Activated T-cell treated with anti-CD3 and anti-CD28 coated beads, Interleukin-2, amount 50 U/mL, for 24 hours (primary cell): ENCODE measurements around the gene TLR5.

ENCODE experiments used
- DNase-seq: peaks from one replicate; pipeline ENCODE4 v3.0.0-alpha.2; 2020
- H3K27ac Mint-ChIP-seq: 2 replicates; pipeline ENCODE4 v1.8.0; 2020; ENCODE audit warnings: mild to moderate bottlenecking, mixed read lengths
- H3K27me3 Mint-ChIP-seq: 2 replicates; pipeline ENCODE4 v1.8.0; 2020; ENCODE audit warnings: mixed read lengths
- H3K36me3 Mint-ChIP-seq: 2 replicates; pipeline ENCODE4 v1.8.0; 2020; ENCODE audit warnings: low read depth, mixed read lengths
- H3K4me1 Mint-ChIP-seq: 2 replicates; pipeline ENCODE4 v1.8.0; 2020; ENCODE audit warnings: low read depth, mixed read lengths
- H3K4me3 Mint-ChIP-seq: 2 replicates; pipeline ENCODE4 v1.8.0; 2020; ENCODE audit warnings: mild to moderate bottlenecking, moderate library complexity, mixed read lengths
- H3K9me3 Mint-ChIP-seq: 2 replicates; pipeline ENCODE4 v1.8.0; 2020; ENCODE audit warnings: mixed read lengths

The TLR5 gene

DNA sequence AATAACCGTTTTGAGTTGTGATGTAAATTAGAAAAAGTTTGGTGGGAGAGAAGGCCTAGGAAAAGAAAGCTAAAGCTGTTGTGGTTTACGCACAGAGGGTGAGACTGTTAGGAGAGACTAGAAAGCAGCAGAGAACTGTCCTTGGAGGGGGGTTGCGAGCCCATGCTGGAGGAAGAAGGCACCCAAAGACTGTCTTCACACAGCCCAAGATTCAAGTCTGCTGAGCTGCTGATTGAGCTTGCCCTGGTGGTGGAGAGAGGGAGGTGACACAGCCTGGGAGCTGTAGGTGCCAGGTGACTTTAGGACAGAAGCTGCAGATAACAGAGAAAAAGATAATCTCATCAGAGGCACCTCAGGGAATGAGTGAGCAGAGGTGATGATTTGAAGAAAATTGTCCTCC is 18.3 kb upstream of the TLR5 start:
- Mint-ChIP-seq H3K4me1 (peaks cover 3% of the 10 kb centered on the region), H3K36me3 (no peaks in the 10 kb centered on the region), H3K9me3 (no peaks in the 10 kb centered on the region), H3K27me3 (peaks cover 6% of the 10 kb centered on the region), H3K4me3 (no peak overlapping the region), H3K27ac (no peak overlapping the region)
- DNase-seq = no peak

DNA sequence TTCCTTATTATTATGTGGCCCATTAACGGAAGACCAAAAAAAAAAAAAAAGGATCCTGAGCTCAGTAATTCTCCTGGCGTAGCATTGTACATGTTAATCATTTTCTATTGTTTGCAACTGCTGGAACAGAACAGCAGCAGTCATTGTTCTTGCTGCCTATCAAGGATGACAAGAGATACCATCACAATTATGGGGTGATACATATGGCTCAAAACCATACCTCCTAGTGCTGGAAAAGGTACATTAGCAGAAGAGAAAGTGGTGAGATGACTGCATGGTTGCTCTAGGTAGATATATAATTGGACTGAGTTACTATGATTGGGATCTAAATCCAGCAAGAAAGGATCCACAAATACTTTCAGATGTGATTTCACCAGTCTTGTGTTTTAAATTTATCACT is 13.3 kb upstream of the TLR5 start:
- Mint-ChIP-seq H3K27ac (no peak overlapping the region), H3K27me3 (peaks cover 6% of the 10 kb centered on the region), H3K4me1 (peaks cover 18% of the 10 kb centered on the region), H3K9me3 (no peaks in the 10 kb centered on the region), H3K4me3 (no peak overlapping the region), H3K36me3 (no peaks in the 10 kb centered on the region)
- DNase-seq = no peak

DNA sequence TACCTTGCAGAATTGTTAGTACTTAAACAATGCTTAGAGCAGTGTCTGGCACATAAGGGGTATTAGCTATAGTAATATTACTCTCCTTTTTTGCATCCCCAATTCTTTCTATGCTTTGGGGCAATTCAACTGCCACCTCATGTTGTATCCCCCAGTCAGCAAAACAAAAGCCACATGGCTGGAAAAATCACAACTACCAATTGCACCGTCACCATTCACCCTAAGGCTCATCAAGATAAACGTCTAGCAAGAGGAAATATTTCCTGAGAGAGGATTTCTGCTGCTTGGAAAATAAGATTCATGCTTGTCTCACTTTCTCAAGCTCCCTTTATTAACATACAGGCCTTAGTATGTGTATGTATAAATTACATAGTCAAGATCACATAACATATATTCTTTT is 12.1 kb upstream of the TLR5 start:
- H3K36me3 Mint-ChIP-seq = no peaks in the 10 kb centered on the region
- peaks cover 14% of the 10 kb centered on the region for H3K4me1 Mint-ChIP-seq
- no peak overlapping the region for H3K27ac Mint-ChIP-seq
- H3K4me3 Mint-ChIP-seq = no peak overlapping the region
- no peak for DNase-seq
- no peaks in the 10 kb centered on the region for H3K9me3 Mint-ChIP-seq
- no peaks in the 10 kb centered on the region for H3K27me3 Mint-ChIP-seq

DNA sequence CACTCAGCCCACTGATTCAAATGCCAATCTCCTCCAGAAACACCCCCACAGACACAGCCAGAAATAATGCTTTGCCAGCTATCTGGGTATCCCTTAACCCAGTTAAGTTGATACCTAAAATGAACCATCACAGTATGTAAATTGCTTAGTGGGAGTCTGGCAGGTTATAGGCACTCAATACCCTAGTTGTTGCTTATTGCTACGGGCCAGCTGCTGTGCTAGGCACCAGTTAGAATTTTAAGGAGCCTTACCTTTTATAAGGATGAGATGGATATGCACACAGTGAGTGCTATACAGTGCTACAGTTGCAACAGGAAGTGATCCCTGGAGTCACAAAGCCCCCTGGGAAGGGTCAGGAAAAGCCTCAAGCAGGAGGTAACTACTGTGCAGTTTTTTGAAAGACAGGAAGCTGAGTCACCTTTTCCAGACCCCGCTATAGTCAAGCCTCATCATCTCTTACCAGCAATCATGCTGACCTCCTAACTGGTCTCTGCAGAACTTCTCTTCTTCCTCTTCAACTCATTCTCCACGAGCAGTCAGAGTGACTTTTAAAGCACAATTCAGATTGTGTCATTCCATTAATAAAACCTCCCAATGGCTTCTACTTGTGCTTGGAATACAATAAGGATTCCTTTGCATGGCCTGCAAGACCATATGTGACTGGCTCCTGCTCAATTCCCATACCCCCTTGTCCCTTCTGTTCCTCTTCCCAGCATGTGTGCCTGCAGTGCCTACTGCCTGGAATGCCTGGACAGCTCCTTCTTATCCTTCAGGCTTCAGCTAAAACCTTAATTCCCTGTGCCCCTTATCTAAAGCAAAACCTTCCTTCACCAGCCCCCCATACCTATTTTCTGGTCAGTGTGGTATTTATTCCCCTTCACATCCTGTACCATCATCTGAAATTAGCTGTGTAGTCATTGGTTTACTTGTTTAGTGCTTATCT is 10.4 kb upstream of the TLR5 start:
- no peaks in the 10 kb centered on the region for H3K9me3 Mint-ChIP-seq
- no peak for DNase-seq
- H3K36me3 Mint-ChIP-seq = no peaks in the 10 kb centered on the region
- H3K27ac Mint-ChIP-seq = no peak overlapping the region
- no peaks in the 10 kb centered on the region for H3K27me3 Mint-ChIP-seq
- H3K4me3 Mint-ChIP-seq = no peak overlapping the region
- peaks cover 14% of the 10 kb centered on the region for H3K4me1 Mint-ChIP-seq

DNA sequence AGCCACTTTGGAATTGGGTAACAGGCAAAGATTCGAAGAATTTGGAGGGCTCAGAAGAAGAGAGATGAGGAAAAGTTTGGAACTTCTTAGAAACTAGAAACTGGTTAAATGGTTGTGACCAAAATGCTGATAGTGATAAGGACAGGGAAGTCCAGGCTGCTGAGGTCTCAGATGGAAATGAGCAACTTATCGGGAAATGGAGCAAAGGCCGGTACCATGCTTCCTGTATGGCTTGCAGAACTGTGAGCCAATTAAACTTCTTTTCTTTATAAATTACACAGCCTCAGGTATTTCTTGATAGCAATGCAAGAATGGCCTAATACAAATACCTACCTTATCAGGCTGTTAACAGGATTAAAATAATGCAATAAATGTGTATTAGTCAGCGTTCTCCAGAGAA is 9.4 kb upstream of the TLR5 start:
- H3K4me1 Mint-ChIP-seq = peaks cover 14% of the 10 kb centered on the region
- H3K9me3 Mint-ChIP-seq = peaks cover 4% of the 10 kb centered on the region
- H3K4me3 Mint-ChIP-seq = no peak overlapping the region
- H3K27me3 Mint-ChIP-seq = no peaks in the 10 kb centered on the region
- H3K27ac Mint-ChIP-seq = no peak overlapping the region
- no peak for DNase-seq
- H3K36me3 Mint-ChIP-seq = no peaks in the 10 kb centered on the region

DNA sequence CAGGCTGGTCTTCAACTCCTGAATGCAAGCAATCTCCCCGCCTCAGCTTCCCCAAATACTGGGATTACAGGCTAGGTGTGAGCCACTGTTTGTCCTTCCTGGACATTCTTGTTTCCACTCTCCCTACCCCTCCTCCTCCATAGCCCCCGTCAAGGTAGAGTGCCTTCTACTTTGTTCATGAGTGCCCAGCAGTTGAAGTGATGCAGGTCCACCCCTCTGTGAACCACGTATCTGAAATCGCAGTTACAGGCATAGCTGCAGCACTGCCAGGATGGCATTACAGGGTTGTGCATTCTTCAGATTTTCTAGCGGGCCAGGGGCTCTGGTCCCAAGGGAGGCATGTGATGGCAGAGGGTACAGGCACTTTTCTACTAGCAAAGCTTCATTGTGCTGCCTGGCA is 7.4 kb upstream of the TLR5 start:
- H3K9me3 Mint-ChIP-seq = peaks cover 5% of the 10 kb centered on the region
- no peak for DNase-seq
- no peak overlapping the region for H3K27ac Mint-ChIP-seq
- H3K36me3 Mint-ChIP-seq = no peaks in the 10 kb centered on the region
- peaks cover 14% of the 10 kb centered on the region for H3K4me1 Mint-ChIP-seq
- no peaks in the 10 kb centered on the region for H3K27me3 Mint-ChIP-seq
- no peak overlapping the region for H3K4me3 Mint-ChIP-seq

DNA sequence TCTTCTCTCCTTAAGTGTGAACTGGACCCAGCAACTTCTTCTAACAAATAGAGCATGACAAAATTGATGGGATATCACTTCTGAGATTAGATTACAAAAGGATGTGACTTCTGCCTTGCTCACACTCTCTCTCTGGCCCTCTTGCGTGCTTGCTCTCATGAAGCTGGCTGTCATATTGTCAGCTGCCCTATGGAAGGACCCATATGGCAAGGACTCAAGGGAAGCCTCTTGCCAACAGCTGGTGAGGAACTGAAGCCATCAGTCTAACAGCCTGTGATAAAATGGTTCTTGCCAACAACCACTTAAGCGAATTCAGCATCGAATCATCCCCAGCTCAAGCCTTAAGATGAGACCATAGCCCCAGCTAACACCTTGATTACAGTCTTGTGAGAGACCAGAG is 4.8 kb upstream of the TLR5 start:
- H3K4me1 Mint-ChIP-seq = peaks cover 15% of the 10 kb centered on the region
- H3K9me3 Mint-ChIP-seq = peaks cover 5% of the 10 kb centered on the region
- DNase-seq = no peak
- no peak overlapping the region for H3K27ac Mint-ChIP-seq
- no peaks in the 10 kb centered on the region for H3K27me3 Mint-ChIP-seq
- H3K4me3 Mint-ChIP-seq = no peak overlapping the region
- H3K36me3 Mint-ChIP-seq = no peaks in the 10 kb centered on the region

DNA sequence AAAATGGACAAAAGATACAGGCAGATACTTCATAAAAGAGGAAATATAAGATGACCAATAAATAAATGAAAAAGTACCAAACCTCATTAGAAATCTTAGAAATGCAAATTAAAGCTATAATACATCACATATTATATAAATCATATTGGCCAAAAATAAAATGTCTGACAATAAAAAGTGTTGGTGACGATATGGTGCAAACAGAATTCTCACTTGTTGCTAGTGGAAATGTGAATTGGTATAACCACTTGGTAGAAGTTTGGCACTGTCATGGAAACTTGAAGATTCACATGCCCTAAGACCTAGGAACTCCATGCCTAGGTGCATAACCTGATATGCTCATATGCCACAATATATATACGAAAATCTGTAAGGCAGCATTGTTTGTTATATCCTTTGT is 4.4 kb upstream of the TLR5 start:
- peaks cover 5% of the 10 kb centered on the region for H3K9me3 Mint-ChIP-seq
- H3K4me3 Mint-ChIP-seq = no peak overlapping the region
- no peak for DNase-seq
- no peaks in the 10 kb centered on the region for H3K36me3 Mint-ChIP-seq
- H3K4me1 Mint-ChIP-seq = peaks cover 19% of the 10 kb centered on the region
- H3K27me3 Mint-ChIP-seq = no peaks in the 10 kb centered on the region
- H3K27ac Mint-ChIP-seq = no peak overlapping the region

DNA sequence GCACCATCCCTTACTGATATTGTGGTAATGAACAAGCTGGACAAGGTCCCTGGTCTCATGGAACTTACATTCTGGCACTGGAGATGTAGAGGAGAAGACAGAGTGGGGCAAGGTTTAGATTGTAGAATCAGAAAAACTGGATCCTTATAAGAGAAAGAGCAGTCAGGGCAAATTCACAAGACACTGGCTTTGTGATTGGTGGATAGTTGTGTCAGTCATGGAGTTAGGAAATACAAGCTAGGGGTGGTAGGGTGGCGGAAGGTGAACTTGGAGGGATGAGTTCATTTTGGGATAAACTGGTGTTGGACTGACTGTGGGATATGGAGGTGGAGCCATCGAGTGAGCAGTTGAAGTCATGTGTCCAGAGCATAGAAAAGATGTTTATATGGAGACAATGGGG is 3.7 kb upstream of the TLR5 start:
- Mint-ChIP-seq H3K36me3 (no peaks in the 10 kb centered on the region), H3K9me3 (peaks cover 5% of the 10 kb centered on the region), H3K27ac (no peak overlapping the region), H3K27me3 (no peaks in the 10 kb centered on the region), H3K4me3 (no peak overlapping the region), H3K4me1 (peaks cover 19% of the 10 kb centered on the region)
- DNase-seq = no peak

DNA sequence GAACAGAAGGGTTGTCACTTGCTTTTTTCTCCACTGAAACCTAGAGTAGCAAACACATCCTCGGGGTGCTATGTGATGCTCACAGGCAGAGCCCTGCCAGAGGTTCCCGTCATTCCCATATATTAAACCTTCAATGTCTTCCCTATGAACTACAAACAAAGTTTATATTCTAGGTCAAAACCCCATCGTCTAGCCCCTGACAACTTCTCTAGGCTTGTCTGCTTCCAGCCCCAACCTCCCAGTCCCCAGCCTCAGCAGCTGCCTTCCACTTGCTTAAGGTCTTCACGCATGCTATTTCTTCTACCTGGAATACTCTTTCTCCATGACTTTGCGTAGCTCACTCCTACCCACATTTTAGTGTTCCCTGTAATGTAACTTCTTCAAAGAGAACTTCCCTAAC is 1.9 kb upstream of the TLR5 start:
- H3K27me3 Mint-ChIP-seq = no peaks in the 10 kb centered on the region
- no peak overlapping the region for H3K27ac Mint-ChIP-seq
- H3K4me3 Mint-ChIP-seq = no peak overlapping the region
- H3K36me3 Mint-ChIP-seq = no peaks in the 10 kb centered on the region
- H3K4me1 Mint-ChIP-seq = peaks cover 19% of the 10 kb centered on the region
- peaks cover 5% of the 10 kb centered on the region for H3K9me3 Mint-ChIP-seq
- DNase-seq = no peak

DNA sequence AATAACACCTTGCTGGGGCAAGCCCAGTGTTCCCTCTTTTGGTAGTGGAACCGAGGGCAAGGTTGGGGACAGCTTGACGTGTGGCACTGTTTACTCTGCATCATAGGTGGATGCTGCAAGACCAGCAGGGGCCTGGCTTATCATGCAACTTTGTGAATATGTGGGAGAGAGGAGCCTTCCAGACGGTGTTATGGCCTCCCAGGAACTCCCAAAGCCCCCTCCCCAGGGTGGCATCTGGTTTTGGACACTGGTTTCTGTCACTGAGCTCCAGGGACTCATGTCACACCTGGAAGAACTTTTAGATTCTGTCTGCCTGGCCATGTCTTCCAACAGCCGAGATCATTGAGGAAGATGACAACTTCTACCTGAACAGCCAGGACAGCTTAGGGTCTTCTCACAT is 1.4 kb upstream of the TLR5 start:
- DNase-seq = no peak
- Mint-ChIP-seq H3K4me1 (peaks cover 19% of the 10 kb centered on the region), H3K27ac (no peak overlapping the region), H3K36me3 (no peaks in the 10 kb centered on the region), H3K27me3 (no peaks in the 10 kb centered on the region), H3K4me3 (peak overlapping the region; percentile 16), H3K9me3 (peaks cover 5% of the 10 kb centered on the region)

DNA sequence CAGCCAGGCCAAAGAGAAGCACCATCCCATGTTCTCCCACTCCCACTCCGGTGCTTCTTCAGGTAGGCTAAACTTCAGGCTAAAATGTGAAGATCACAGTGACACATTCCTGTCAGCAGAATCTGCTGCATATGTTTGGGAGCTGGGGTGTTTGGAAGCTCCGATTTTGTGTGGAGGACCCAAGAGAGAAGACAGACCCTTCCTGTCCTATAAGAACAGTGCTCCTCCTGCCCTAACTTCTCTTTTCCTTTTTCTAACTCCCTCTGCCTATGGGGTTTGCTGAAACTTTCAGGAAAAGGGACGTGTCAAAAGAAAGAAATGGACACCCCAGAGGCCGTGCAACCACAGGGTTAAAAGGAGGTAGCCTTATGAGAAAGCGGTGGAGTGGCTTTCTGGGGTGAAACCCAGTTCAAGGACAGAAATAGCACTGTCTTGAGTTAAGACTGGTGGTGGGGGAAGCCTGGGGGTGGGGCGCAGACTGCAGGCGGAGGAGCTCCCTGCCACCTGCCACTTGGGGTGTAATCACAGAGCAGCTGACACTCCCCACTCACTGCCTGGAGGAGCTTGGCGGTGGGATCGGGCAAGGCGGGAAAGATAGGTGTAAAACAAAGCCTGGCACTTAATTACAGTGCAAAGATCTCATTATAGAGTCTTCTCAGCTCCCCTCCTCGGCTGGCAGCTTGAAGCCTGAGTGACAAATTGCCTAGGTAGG is 645 bp upstream of the TLR5 start:
- Mint-ChIP-seq H3K27me3 (no peaks in the 10 kb centered on the region), H3K4me3 (peak overlapping the region; percentile 67), H3K36me3 (no peaks in the 10 kb centered on the region), H3K4me1 (peaks cover 19% of the 10 kb centered on the region), H3K9me3 (peaks cover 5% of the 10 kb centered on the region), H3K27ac (peak overlapping the region; percentile 77)
- DNase-seq = peak; percentile 53

DNA sequence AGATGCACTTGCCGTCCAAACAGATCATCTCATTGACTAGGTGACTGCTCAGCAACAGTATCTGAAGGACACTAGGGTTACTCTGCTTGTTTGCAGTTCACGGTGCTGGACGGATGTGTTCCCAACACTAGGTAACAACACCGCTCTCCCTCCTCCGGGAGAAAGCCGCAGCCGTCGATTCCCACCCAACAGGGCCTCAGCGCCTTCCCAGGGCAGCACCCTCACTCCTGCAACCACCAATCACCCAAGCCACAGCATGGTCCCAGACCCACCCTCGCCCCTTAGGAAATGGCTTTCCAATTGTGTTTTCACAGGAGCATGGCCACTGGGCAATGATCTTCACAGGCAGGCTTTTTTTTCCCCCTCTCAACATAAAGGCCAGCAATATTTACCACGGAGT is 779 bp downstream of the TLR5 start:
- H3K27ac Mint-ChIP-seq = no peak overlapping the region
- H3K9me3 Mint-ChIP-seq = peaks cover 2% of the 10 kb centered on the region
- peaks cover 19% of the 10 kb centered on the region for H3K4me1 Mint-ChIP-seq

DNA sequence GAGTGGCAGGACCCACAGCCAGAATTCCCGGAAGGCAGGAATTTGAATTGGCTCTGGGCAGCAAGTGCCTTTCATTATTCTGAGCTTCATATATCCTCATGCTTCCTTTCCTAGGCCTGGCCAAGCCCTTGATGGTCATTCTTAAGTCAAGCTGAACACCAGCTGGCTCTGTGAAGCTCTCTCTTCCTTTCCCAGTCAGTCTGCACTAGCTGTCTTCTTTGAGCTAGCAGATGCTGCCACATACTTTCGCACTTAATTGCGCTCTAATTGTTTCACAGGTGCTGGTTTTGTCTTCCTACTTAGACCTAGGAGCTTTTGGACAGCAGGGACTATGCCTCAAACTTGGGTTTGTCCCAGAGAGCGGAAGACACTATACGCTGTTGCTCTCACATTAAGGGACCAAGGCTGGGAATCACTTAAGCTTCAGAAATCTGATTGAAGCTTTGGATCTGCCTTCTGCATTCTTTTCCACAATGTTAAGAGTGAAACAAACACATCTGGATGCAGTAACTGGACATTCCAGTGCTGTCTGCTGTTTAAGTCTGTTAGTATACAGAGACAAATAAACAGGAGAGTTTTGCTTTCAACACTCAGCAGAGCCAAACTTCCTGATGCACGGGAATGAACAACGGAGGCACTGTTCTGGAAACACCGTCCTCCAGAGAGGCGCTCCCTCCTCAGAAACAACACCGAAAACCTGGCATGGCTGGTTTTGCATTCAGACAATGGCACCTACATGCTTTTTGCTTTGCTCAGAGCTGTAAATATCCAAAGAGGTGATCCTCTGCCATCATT is 2.2 kb downstream of the TLR5 start:
- DNase-seq = no peak
- Mint-ChIP-seq H3K36me3 (no peaks in the 10 kb centered on the region), H3K27ac (no peak overlapping the region), H3K4me1 (peaks cover 19% of the 10 kb centered on the region), H3K27me3 (peaks cover 1% of the 10 kb centered on the region), H3K9me3 (no peaks in the 10 kb centered on the region), H3K4me3 (no peak overlapping the region)

More for the DNA sequence above, 779 bp downstream of the TLR5 start:
- Mint-ChIP-seq H3K27me3 (no peaks in the 10 kb centered on the region), H3K36me3 (no peaks in the 10 kb centered on the region), H3K4me3 (peak overlapping the region; percentile 67)
- DNase-seq = no peak
